HCT116 (cell line): ENCODE measurements around the gene APBA2. TPM values are rescaled to one million over a fixed set of nuclear protein-coding genes. Genes with fewer than 3 reads are reported as not detected.

Experiments used
- EZH2phosphoT487 ChIP-seq: fragments of 200-600 bp; IDR thresholded peaks from 2 replicates; pipeline ENCODE4 v1.6.1; 2018; ENCODE audit warnings: antibody characterized with exemption, borderline replicate concordance
- JUND ChIP-seq: IDR thresholded peaks from 2 replicates; pipeline ENCODE4 v1.6.1; 2012
- POLR2AphosphoS5 ChIP-seq: IDR thresholded peaks from 2 replicates; pipeline ENCODE4 v1.6.1; 2011; ENCODE audit warnings: mild to moderate bottlenecking, low read depth, low read length, moderate library complexity
- SIN3A ChIP-seq: IDR thresholded peaks from 2 replicates; pipeline ENCODE4 v1.6.1; 2012; ENCODE audit warnings: low read depth
- SRF ChIP-seq: IDR thresholded peaks from 2 replicates; pipeline ENCODE4 v1.6.1; 2012; ENCODE audit warnings: low read depth
- YY1 ChIP-seq: IDR thresholded peaks from 2 replicates; pipeline ENCODE4 v1.6.1; 2011; ENCODE audit warnings: low read length, low read depth, moderate library complexity, mild to moderate bottlenecking; ENCODE audit not compliant: insufficient replicate concordance; ENCODE audit errors: extremely low read depth
- total RNA-seq: library from RNA; stranded (reverse); gene quantifications from one replicate; pipeline ENCODE4 v1.2.1, GENCODE V29; 2021; ENCODE audit not compliant: unreplicated experiment
- TF ChIP-seq, protein P1 (sequence below): IDR thresholded peaks from 2 replicates; pipeline ENCODE4 v1.6.1; 2011; ENCODE audit warnings: mild to moderate bottlenecking, low read length, moderate library complexity; ENCODE audit not compliant: insufficient replicate concordance; ENCODE audit errors: extremely low read depth
- TF ChIP-seq, protein P2 (sequence below): IDR thresholded peaks from 2 replicates; pipeline ENCODE4 v1.6.1; 2012; ENCODE audit warnings: low read depth

Gene APBA2
- total RNA-seq, 1 experiment from 2014 or later = 0.47 TPM

DNA sequence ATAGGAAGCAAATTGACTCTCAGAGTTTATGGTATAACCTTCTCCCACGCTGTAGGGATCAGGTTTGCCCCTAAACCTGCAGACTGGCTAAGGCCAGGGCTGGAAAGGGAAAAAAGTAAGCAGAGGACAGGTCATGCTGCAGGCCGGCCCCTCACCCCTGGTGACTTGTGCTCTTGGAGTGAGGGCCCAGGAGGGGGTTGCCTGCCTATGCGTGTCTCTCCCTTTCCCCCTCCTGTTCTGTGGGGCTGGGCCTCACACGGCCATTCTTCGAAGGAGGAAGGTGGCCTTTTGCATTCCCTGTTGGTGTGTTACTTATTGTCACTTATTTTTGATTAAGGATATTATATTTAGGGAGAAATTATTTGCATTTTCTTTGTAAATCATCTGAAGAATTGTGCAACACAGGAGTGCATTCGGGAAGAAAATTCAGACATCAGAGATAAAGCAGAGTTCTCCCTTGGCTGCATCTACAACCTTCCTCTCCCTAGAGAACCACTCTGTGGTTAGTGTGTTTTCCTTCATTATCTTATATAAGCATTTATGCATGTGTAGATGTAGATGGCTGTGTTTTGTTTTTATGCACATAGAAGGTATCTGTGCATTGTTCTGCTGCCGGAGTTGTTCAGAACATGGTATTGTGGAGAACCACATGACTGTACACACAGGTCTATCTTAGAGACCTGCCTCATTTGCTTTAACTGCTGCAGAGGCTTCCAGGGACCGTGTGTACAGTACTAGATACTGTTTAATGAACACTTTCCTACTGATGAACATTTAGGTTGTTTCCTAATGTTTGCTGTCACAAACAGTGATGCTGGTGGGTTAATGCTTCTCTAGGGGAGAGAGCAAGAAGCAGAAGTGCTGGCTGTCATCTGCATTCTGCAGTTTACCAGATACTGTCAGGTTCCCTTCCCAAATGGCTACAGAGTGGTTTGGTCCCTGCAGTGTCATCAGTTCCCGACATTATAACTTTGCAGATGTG, 133.5 kb downstream of the APBA2 start (continued):
- no peak for TF ChIP-seq YY1
- TF ChIP-seq JUND = no peak
- TF ChIP-seq, protein P1, sequence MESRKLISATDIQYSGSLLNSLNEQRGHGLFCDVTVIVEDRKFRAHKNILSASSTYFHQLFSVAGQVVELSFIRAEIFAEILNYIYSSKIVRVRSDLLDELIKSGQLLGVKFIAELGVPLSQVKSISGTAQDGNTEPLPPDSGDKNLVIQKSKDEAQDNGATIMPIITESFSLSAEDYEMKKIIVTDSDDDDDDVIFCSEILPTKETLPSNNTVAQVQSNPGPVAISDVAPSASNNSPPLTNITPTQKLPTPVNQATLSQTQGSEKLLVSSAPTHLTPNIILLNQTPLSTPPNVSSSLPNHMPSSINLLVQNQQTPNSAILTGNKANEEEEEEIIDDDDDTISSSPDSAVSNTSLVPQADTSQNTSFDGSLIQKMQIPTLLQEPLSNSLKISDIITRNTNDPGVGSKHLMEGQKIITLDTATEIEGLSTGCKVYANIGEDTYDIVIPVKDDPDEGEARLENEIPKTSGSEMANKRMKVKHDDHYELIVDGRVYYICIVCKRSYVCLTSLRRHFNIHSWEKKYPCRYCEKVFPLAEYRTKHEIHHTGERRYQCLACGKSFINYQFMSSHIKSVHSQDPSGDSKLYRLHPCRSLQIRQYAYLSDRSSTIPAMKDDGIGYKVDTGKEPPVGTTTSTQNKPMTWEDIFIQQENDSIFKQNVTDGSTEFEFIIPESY = no peak
- no peak for TF ChIP-seq POLR2AphosphoS5
- TF ChIP-seq SRF = no peak
- TF ChIP-seq, protein P2, sequence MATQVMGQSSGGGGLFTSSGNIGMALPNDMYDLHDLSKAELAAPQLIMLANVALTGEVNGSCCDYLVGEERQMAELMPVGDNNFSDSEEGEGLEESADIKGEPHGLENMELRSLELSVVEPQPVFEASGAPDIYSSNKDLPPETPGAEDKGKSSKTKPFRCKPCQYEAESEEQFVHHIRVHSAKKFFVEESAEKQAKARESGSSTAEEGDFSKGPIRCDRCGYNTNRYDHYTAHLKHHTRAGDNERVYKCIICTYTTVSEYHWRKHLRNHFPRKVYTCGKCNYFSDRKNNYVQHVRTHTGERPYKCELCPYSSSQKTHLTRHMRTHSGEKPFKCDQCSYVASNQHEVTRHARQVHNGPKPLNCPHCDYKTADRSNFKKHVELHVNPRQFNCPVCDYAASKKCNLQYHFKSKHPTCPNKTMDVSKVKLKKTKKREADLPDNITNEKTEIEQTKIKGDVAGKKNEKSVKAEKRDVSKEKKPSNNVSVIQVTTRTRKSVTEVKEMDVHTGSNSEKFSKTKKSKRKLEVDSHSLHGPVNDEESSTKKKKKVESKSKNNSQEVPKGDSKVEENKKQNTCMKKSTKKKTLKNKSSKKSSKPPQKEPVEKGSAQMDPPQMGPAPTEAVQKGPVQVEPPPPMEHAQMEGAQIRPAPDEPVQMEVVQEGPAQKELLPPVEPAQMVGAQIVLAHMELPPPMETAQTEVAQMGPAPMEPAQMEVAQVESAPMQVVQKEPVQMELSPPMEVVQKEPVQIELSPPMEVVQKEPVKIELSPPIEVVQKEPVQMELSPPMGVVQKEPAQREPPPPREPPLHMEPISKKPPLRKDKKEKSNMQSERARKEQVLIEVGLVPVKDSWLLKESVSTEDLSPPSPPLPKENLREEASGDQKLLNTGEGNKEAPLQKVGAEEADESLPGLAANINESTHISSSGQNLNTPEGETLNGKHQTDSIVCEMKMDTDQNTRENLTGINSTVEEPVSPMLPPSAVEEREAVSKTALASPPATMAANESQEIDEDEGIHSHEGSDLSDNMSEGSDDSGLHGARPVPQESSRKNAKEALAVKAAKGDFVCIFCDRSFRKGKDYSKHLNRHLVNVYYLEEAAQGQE = no peak
- TF ChIP-seq EZH2phosphoT487 = no peak
- TF ChIP-seq SIN3A = no peak
